RWPE2 (cell line): ENCODE measurements around the gene RAB19.
"Not testable (repeated sequence)": the region's sequence is repeated elsewhere in the genome, so short reads cannot be mapped to it uniquely, and the experiment has no call there.

ENCODE experiments used
- ATAC-seq: fragments of 200-7000 bp; cut with Tn5 transposase; 3 replicates; pipeline ENCODE4 v1.9.1; 2021; ENCODE audit warnings: low read depth
- DNase-seq: peaks from one replicate; pipeline ENCODE4 v3.0.0-alpha.2; 2020; ENCODE audit warnings: low spot score
- H3K27ac ChIP-seq: fragments of 450-650 bp; 2 replicates; pipeline ENCODE4 v1.5.1; 2017; ENCODE audit warnings: mild to moderate bottlenecking; ENCODE audit not compliant: poor library complexity, severe bottlenecking
- H3K27me3 ChIP-seq: fragments of 250-450 bp; sonication (Bioruptor Pico); 2 replicates; pipeline ENCODE4 v1.5.1; 2021; ENCODE audit warnings: mild to moderate bottlenecking, moderate library complexity; ENCODE audit not compliant: insufficient read depth, poor library complexity, severe bottlenecking
- H3K36me3 ChIP-seq: fragments of 250-450 bp; sonication (Bioruptor Pico); 2 replicates; pipeline ENCODE4 v1.5.1; 2020; ENCODE audit warnings: low read depth, mild to moderate bottlenecking, moderate library complexity
- H3K4me1 ChIP-seq: fragments of 250-450 bp; sonication (Bioruptor Pico); 2 replicates; pipeline ENCODE4 v1.5.1; 2021; ENCODE audit warnings: mild to moderate bottlenecking, moderate library complexity; ENCODE audit not compliant: insufficient read depth, poor library complexity, severe bottlenecking
- H3K4me3 ChIP-seq: fragments of 250-450 bp; sonication (Bioruptor Pico); 2 replicates; pipeline ENCODE4 v1.5.1; 2021; ENCODE audit warnings: mild to moderate bottlenecking, moderate library complexity; ENCODE audit not compliant: severe bottlenecking
- H3K9me3 ChIP-seq: fragments of 250-450 bp; sonication (Bioruptor Pico); 2 replicates; pipeline ENCODE4 v1.5.1; 2021; ENCODE audit warnings: mild to moderate bottlenecking, moderate library complexity; ENCODE audit not compliant: severe bottlenecking
- TF ChIP-seq, protein P1 (sequence below): fragments of 450-650 bp; IDR thresholded peaks from one replicate; pipeline ENCODE4 v1.5.1; 2017; ENCODE audit warnings: mild to moderate bottlenecking, moderate library complexity; ENCODE audit not compliant: poor library complexity, severe bottlenecking

RAB19 gene

DNA sequence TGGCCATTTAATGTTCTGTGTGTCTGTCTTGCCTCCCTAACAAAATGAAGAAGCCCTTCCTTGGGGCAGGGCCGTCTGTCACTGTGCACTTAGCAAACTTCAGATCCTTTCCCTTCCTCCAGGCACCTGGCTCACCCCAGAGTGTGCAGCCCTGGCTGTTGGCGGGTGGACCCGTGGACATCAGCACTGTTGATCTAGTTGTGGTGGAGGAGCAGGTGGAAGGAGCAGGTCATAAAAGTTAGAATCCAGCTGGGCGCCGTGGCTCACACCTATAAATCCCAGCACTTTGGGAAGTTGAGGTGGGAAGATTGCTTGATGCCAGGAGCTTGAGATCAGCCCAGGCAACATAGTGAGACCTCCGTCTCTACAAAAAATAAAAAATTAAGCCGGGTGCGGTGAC is 12.7 kb downstream of the RAB19 start:
- Histone ChIP-seq H3K27ac (no peak overlapping the region), H3K9me3 (no peaks in the 10 kb centered on the region), H3K27me3 (no peaks in the 10 kb centered on the region), H3K4me3 (no peak overlapping the region), H3K36me3 (no peaks in the 10 kb centered on the region), H3K4me1 (no peaks in the 10 kb centered on the region)
- TF ChIP-seq, protein P1, sequence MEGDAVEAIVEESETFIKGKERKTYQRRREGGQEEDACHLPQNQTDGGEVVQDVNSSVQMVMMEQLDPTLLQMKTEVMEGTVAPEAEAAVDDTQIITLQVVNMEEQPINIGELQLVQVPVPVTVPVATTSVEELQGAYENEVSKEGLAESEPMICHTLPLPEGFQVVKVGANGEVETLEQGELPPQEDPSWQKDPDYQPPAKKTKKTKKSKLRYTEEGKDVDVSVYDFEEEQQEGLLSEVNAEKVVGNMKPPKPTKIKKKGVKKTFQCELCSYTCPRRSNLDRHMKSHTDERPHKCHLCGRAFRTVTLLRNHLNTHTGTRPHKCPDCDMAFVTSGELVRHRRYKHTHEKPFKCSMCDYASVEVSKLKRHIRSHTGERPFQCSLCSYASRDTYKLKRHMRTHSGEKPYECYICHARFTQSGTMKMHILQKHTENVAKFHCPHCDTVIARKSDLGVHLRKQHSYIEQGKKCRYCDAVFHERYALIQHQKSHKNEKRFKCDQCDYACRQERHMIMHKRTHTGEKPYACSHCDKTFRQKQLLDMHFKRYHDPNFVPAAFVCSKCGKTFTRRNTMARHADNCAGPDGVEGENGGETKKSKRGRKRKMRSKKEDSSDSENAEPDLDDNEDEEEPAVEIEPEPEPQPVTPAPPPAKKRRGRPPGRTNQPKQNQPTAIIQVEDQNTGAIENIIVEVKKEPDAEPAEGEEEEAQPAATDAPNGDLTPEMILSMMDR = no peak
- no peak for DNase-seq
- ATAC-seq = no peak

DNA sequence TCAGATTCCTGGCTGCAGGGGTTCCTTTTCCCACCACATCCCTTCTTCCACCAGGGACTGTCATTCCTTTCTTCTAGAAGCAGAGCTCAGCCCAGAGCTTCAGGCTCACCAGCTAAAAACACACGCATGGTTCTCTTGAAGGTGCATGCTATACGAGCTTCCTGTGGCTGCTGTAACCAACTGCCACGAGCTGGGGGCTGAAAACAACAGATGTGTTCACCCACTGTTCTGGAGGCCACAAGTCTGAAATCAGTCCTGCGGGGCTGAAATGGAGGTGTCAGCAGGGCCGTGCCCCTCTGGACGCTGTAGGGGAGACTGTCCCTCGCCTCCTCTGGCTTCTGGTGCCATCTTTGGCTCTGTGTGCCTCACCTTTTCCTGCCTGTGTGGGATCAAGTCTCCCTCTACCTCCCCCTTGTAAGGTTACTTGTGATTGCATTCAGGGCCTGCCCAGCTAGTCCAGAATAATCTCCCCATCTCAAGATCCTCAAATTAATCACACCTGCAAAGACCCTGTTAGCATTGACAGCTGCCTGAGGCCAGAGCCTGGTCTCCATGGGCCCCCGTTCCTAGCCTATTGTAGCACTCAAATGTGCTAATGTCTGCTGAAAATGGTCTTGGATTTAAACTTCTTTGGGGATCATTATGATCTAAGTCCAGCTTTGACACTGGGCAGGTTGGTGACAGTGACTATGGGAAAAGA is 13.7 kb downstream of the RAB19 start:
- Histone ChIP-seq H3K36me3 (no peaks in the 10 kb centered on the region), H3K27me3 (no peaks in the 10 kb centered on the region), H3K4me3 (no peak overlapping the region), H3K9me3 (no peaks in the 10 kb centered on the region), H3K27ac (no peak overlapping the region), H3K4me1 (no peaks in the 10 kb centered on the region)
- ATAC-seq = no peak
- TF ChIP-seq, protein P1 = no peak
- DNase-seq = no peak

DNA sequence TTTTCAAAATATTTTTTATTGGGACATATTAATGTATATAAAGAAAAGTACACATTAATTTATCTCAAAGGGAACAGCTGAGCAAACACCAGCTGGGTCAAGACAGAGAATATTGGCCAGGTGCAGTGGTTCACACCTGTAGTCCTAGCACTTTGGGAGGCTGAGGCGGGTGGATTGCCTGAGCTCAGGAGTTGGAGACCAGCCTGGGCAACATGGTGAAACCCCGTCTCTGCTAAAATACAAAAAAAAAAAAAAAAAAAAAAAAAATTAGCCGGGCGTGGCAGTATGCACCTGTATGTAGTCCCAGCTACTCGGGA is 14.3 kb downstream of the RAB19 start:
- not testable (repeated sequence) for H3K9me3 ChIP-seq, DNase-seq, H3K4me1 ChIP-seq, H3K27me3 ChIP-seq, H3K4me3 ChIP-seq, H3K36me3 ChIP-seq, ATAC-seq, H3K27ac ChIP-seq

DNA sequence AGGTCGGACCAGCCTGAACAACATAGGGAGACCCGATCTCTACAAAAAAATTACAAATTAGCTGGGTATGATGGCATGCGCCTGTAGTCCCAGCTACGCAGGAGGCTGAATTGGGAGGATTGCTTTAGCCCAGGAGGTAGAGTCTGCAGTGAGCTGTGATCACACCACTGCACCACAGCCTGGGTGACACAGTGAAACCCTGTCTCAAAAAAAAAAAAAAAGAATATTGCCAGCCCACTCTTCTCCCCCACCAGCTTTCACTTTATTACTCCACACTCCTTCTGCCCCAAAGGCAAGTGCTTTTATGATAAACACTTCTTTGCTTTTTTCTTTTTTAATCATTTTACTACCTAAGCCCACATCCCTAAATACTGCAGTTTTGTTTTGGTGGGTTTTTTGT is 14.8 kb downstream of the RAB19 start:
- H3K4me3 ChIP-seq = no peak overlapping the region
- H3K4me1 ChIP-seq = no peaks in the 10 kb centered on the region
- ATAC-seq = no peak
- TF ChIP-seq, protein P1 = no peak
- no peak for DNase-seq
- no peaks in the 10 kb centered on the region for H3K36me3 ChIP-seq
- H3K27ac ChIP-seq = no peak overlapping the region
- H3K27me3 ChIP-seq = no peaks in the 10 kb centered on the region
- H3K9me3 ChIP-seq = no peaks in the 10 kb centered on the region

DNA sequence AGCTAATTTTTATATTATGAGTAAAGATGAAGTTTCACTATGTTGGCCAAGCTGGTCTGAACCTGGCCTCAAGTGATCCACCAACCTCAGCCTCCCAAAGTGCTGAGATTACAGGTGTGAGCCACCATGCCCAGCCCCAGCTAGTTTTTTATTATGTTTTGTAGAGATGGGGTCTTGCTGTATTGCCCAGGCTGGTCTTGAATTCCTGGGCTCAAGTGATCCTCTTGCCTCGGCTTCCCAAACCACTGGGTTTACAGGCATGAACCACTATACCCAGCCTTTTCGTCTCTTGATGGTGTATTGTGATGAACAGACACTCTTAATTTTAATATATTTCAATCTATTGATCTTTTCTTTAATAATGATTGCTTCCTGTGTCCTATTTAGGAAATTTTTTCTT is 17.7 kb downstream of the RAB19 start:
- ATAC-seq = no peak
- TF ChIP-seq, protein P1 = no peak
- no peak overlapping the region for H3K4me3 ChIP-seq
- no peaks in the 10 kb centered on the region for H3K27me3 ChIP-seq
- no peak for DNase-seq
- no peaks in the 10 kb centered on the region for H3K9me3 ChIP-seq
- no peak overlapping the region for H3K27ac ChIP-seq
- H3K36me3 ChIP-seq = no peaks in the 10 kb centered on the region
- H3K4me1 ChIP-seq = no peaks in the 10 kb centered on the region
